HG03103 (cell line): ENCODE data around the gene RUSF1.
"Not testable (repeated sequence)": the region's sequence is repeated elsewhere in the genome, so short reads cannot be mapped to it uniquely, and the experiment has no call there.

ENCODE experiments used
- ATAC-seq: cut with Tn5 transposase; IDR thresholded peaks from one replicate; pipeline ENCODE4 v1.9.1; 2021; ENCODE audit warnings: low read depth; ENCODE audit not compliant: unreplicated experiment

The RUSF1 gene

GRCh38 chr16:31507929-31508705 is at the start of gene RUSF1:
Gene RUSF1, minus strand, starts transcription at chr16:31508391. Its CDS starts 18 bp downstream, at chr16:31508373.
- ATAC-seq: peak; percentile 71

GRCh38 chr16:31542763-31543162 is 34.6 kb upstream of the RUSF1 start:
- no peak for ATAC-seq

GRCh38 chr16:31539762-31540161 is 31.6 kb upstream of the RUSF1 start:
- not testable (repeated sequence) for ATAC-seq

- not testable (repeated sequence) for ATAC-seq
Observed at GRCh38 chr16:31538243-31538598, 30.0 kb upstream of the RUSF1 start.

GRCh38 chr16:31537362-31538242 is 29.4 kb upstream of the RUSF1 start:
- ATAC-seq: no peak

- ATAC-seq: no peak
Observed at GRCh38 chr16:31536804-31537361, 28.7 kb upstream of the RUSF1 start.

GRCh38 chr16:31535737-31536136 is 27.5 kb upstream of the RUSF1 start:
- no peak for ATAC-seq

GRCh38 chr16:31532896-31533295 is 24.7 kb upstream of the RUSF1 start:
- no peak for ATAC-seq

- no peak for ATAC-seq
Observed at GRCh38 chr16:31532120-31532519, 23.9 kb upstream of the RUSF1 start.

- ATAC-seq: no peak
Observed at GRCh38 chr16:31531096-31531495, 22.9 kb upstream of the RUSF1 start.

GRCh38 chr16:31530405-31530804 is 22.2 kb upstream of the RUSF1 start:
- ATAC-seq: no peak

GRCh38 chr16:31529937-31530312 is 21.7 kb upstream of the RUSF1 start:
- ATAC-seq: no peak

- ATAC-seq: no peak
Observed at GRCh38 chr16:31529108-31529936, 21.1 kb upstream of the RUSF1 start.

GRCh38 chr16:31528523-31529107 is 20.4 kb upstream of the RUSF1 start:
- ATAC-seq: no peak

- ATAC-seq: no peak
Observed at GRCh38 chr16:31527734-31528274, 19.6 kb upstream of the RUSF1 start, which contains the start of gene AHSP. Gene AHSP, plus strand, starts transcription at chr16:31527900. Its CDS starts 240 bp downstream, at chr16:31528140.

GRCh38 chr16:31525113-31525512 is 16.9 kb upstream of the RUSF1 start:
- no peak for ATAC-seq

- ATAC-seq: not testable (repeated sequence)
Observed at GRCh38 chr16:31523768-31524167, 15.6 kb upstream of the RUSF1 start.

GRCh38 chr16:31522071-31522470 is 13.9 kb upstream of the RUSF1 start:
- no peak for ATAC-seq

GRCh38 chr16:31521368-31521767 is 13.2 kb upstream of the RUSF1 start:
- no peak for ATAC-seq
